ENCODE data around the gene PSMB5.
"Not testable (repeated sequence)": the region's sequence is repeated elsewhere in the genome, so short reads cannot be mapped to it uniquely, and the experiment has no call there.

PSMB5 gene

GRCh38 chr14:23043145-23043544, 8.4 kb upstream of the PSMB5 start:
- no peak for DNase-seq

- DNase-seq, result no peak
Measured at GRCh38 chr14:23042162-23042965, 7.7 kb upstream of the PSMB5 start, which contains the start of gene PSMB11. PSMB11 (plus strand) TSS chr14:23042212; CDS start chr14:23042226, 14 bp downstream.

GRCh38 chr14:23041729-23042128, 7.0 kb upstream of the PSMB5 start:
- no peak for DNase-seq

GRCh38 chr14:23040100-23040499, 5.4 kb upstream of the PSMB5 start:
- no peak for DNase-seq

GRCh38 chr14:23035303-23036144, 824 bp upstream of the PSMB5 start:
- no peak for DNase-seq

GRCh38 chr14:23033801-23034497, 751 bp downstream of the PSMB5 start:
- DNase-seq, result peak; percentile 42

- DNase-seq, result no peak
Measured at GRCh38 chr14:23033251-23033727, 1.4 kb downstream of the PSMB5 start.

- DNase-seq, result no peak
Measured at GRCh38 chr14:23030936-23031335, 3.8 kb downstream of the PSMB5 start.

GRCh38 chr14:23028799-23029198, 5.9 kb downstream of the PSMB5 start:
- DNase-seq, result no peak

GRCh38 chr14:23025151-23025814, 9.4 kb downstream of the PSMB5 start:
- no peak for DNase-seq

GRCh38 chr14:23024612-23025075, 10.1 kb downstream of the PSMB5 start:
- no peak for DNase-seq

GRCh38 chr14:23023795-23024152, 10.9 kb downstream of the PSMB5 start:
- no peak for DNase-seq

- no peak for DNase-seq
Measured at GRCh38 chr14:23023022-23023794, 11.5 kb downstream of the PSMB5 start.

GRCh38 chr14:23021889-23022442, 12.7 kb downstream of the PSMB5 start:
- no peak for DNase-seq

GRCh38 chr14:23021434-23021833, 13.3 kb downstream of the PSMB5 start:
- no peak for DNase-seq

GRCh38 chr14:23020143-23021128, 14.3 kb downstream of the PSMB5 start:
- DNase-seq, result no peak

GRCh38 chr14:23018107-23018506, 16.6 kb downstream of the PSMB5 start:
- DNase-seq, result no peak

- DNase-seq, result no peak
Measured at GRCh38 chr14:23017091-23017490, 17.6 kb downstream of the PSMB5 start.

GRCh38 chr14:23015618-23016017, 19.1 kb downstream of the PSMB5 start:
- no peak for DNase-seq

- DNase-seq, result not testable (repeated sequence)
Measured at GRCh38 chr14:23013749-23014054, 21.0 kb downstream of the PSMB5 start.

All from activated naive CD4-positive, alpha-beta T cell treated with anti-CD3 and anti-CD28 coated beads, Interleukin-2, amount 50 U/mL, for 16 hours (primary cell).